SK-N-SH (cell line): ENCODE data around the gene AGR3.

ENCODE experiments used
- NFIC ChIP-seq: IDR thresholded peaks from 2 replicates; pipeline ENCODE4 v1.4.0; 2012; ENCODE audit warnings: borderline replicate concordance
- NRF1 ChIP-seq: IDR thresholded peaks from 2 replicates; pipeline ENCODE4 v1.6.1; 2012; ENCODE audit warnings: low read depth, mild to moderate bottlenecking, low read length
- TEAD4 ChIP-seq: IDR thresholded peaks from 2 replicates; pipeline ENCODE4 v1.4.0; 2012; ENCODE audit warnings: mild to moderate bottlenecking, borderline replicate concordance; ENCODE audit not compliant: insufficient read depth
- TF ChIP-seq, protein P1 (sequence below): fragments of 200-600 bp; sonication (generic); IDR thresholded peaks from 2 replicates; pipeline ENCODE4 v1.6.1; 2017; ENCODE audit warnings: antibody characterized with exemption, mild to moderate bottlenecking, moderate library complexity
- TF ChIP-seq, protein P2 (sequence below): IDR thresholded peaks from 2 replicates; pipeline ENCODE4 v1.4.0; 2012; ENCODE audit warnings: low read depth, borderline replicate concordance

DNA sequence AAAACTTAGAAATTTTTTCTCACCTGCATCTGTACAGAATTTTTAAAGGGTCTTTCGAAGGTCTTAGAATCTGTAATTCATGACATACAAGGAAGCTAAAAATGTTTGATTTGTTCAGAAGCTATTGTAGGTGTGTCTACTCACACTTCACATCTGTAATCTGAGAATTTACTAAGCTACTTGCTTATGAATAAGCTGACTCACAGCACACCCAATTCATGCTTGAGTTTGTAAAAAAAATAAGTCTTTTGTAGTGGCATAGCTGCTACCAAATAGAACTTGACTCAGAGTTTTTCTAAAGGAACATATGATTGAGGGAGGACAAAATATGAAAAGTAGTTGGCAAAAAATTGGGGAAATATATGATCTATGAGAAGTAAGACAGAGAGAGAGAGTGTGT is 64.2 kb downstream of the AGR3 start:
- TF ChIP-seq, protein P1, sequence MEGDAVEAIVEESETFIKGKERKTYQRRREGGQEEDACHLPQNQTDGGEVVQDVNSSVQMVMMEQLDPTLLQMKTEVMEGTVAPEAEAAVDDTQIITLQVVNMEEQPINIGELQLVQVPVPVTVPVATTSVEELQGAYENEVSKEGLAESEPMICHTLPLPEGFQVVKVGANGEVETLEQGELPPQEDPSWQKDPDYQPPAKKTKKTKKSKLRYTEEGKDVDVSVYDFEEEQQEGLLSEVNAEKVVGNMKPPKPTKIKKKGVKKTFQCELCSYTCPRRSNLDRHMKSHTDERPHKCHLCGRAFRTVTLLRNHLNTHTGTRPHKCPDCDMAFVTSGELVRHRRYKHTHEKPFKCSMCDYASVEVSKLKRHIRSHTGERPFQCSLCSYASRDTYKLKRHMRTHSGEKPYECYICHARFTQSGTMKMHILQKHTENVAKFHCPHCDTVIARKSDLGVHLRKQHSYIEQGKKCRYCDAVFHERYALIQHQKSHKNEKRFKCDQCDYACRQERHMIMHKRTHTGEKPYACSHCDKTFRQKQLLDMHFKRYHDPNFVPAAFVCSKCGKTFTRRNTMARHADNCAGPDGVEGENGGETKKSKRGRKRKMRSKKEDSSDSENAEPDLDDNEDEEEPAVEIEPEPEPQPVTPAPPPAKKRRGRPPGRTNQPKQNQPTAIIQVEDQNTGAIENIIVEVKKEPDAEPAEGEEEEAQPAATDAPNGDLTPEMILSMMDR, result no peak
- TF ChIP-seq NFIC (no peak), NRF1 (no peak), TEAD4 (no peak)
- TF ChIP-seq, protein P2, sequence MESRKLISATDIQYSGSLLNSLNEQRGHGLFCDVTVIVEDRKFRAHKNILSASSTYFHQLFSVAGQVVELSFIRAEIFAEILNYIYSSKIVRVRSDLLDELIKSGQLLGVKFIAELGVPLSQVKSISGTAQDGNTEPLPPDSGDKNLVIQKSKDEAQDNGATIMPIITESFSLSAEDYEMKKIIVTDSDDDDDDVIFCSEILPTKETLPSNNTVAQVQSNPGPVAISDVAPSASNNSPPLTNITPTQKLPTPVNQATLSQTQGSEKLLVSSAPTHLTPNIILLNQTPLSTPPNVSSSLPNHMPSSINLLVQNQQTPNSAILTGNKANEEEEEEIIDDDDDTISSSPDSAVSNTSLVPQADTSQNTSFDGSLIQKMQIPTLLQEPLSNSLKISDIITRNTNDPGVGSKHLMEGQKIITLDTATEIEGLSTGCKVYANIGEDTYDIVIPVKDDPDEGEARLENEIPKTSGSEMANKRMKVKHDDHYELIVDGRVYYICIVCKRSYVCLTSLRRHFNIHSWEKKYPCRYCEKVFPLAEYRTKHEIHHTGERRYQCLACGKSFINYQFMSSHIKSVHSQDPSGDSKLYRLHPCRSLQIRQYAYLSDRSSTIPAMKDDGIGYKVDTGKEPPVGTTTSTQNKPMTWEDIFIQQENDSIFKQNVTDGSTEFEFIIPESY, result no peak
